Measurements from ENCODE around the gene SMARCD1. TPM values are rescaled to one million over a fixed set of nuclear protein-coding genes. Genes with fewer than 3 reads are reported as not detected.

SMARCD1 gene
- total and polyA plus RNA-seq, 4 donors = 4.6 to 24.4 (median 15.3) TPM

GRCh38 chr12:50059440-50060119 is 25.6 kb upstream of the SMARCD1 start (continued):
- TF ChIP-seq TAF1 (conservative IDR thresholded peaks at IDR 0.05) (no peak), FOXA2 (IDR thresholded peaks at IDR 0.05) (no peak), EGR1 (IDR thresholded peaks at IDR 0.05; ENCODE audit: low read depth in 2 of 2) (no peak)

GRCh38 chr12:50060120-50060468 is 25.0 kb upstream of the SMARCD1 start:
- Histone ChIP-seq H3K4me3 (ENCODE audit: low read depth in 1 of 3, low read length in 3 of 3) (no peak overlapping the region), H3K4me1 (ENCODE audit: control insufficient read depth in 4 of 4, insufficient read depth in 4 of 4, low read length in 3 of 4) (peaks cover 7 to 20% (median 10%) of the 10 kb centered on the region in 4 donors), H3K9ac (ENCODE audit: low read depth in 1 of 2, low read length in 2 of 2) (no peak overlapping the region), H3K27ac (ENCODE audit: low read depth in 1 of 2, low read length in 2 of 2) (no peak overlapping the region), H3K27me3 (ENCODE audit: control insufficient read depth in 4 of 4, insufficient read depth in 4 of 4, low read length in 3 of 4) (peaks cover 0 to 2% (median 0%) of the 10 kb centered on the region in 4 donors), H3K9me3 (ENCODE audit: control insufficient read depth in 4 of 4, low read length in 3 of 4) (no peaks in the 10 kb centered on the region), H3K36me3 (ENCODE audit: control insufficient read depth in 4 of 4, insufficient read depth in 3 of 4, low read depth in 1 of 4, low read length in 3 of 4) (no peaks in the 10 kb centered on the region)
- DNase-seq (ENCODE audit: low spot score) = no peak
- WGBS = 68% methylated on average over 4 of the region's 4 CpGs
- TF ChIP-seq HNF4G (IDR thresholded peaks at IDR 0.05) = no peak
- no peak for TF ChIP-seq NR2F2 (IDR thresholded peaks at IDR 0.05)
- no peak for TF ChIP-seq CTCF (IDR thresholded peaks at IDR 0.05; ENCODE audit: low read depth, low read length, missing input control)
- TF ChIP-seq TAF1 (conservative IDR thresholded peaks at IDR 0.05) = no peak
- TF ChIP-seq JUND (IDR thresholded peaks at IDR 0.05) = no peak
- TF ChIP-seq ATF3 (IDR thresholded peaks at IDR 0.05) = no peak
- no peak for TF ChIP-seq HNF4A (conservative IDR thresholded peaks at IDR 0.05)
- TF ChIP-seq ZBTB33 (IDR thresholded peaks at IDR 0.05) = no peak
- TF ChIP-seq MAX (IDR thresholded peaks at IDR 0.05) = no peak
- TF ChIP-seq FOXA1 (IDR thresholded peaks at IDR 0.05) = no peak
- TF ChIP-seq GABPA (IDR thresholded peaks at IDR 0.05 in 1 of 2, conservative IDR thresholded peaks at IDR 0.05 in 1 of 2) = no peak

GRCh38 chr12:50061171-50061570 is 24.0 kb upstream of the SMARCD1 start:
- H3K4me3 ChIP-seq (ENCODE audit: low read depth in 1 of 3, low read length in 3 of 3) = no peak overlapping the region
- peaks cover 3 to 15% (median 9%) of the 10 kb centered on the region in 4 donors for H3K4me1 ChIP-seq (ENCODE audit: control insufficient read depth in 4 of 4, insufficient read depth in 4 of 4, low read length in 3 of 4)
- WGBS = 77% methylated on average over 2 of the region's 2 CpGs
- H3K36me3 ChIP-seq (ENCODE audit: control insufficient read depth in 4 of 4, insufficient read depth in 3 of 4, low read depth in 1 of 4, low read length in 3 of 4) = no peaks in the 10 kb centered on the region
- H3K27me3 ChIP-seq (ENCODE audit: control insufficient read depth in 4 of 4, insufficient read depth in 4 of 4, low read length in 3 of 4) = peaks cover 0 to 2% (median 0%) of the 10 kb centered on the region in 4 donors
- no peak overlapping the region for H3K27ac ChIP-seq (ENCODE audit: low read depth in 1 of 2, low read length in 2 of 2)
- H3K9ac ChIP-seq (ENCODE audit: low read depth in 1 of 2, low read length in 2 of 2) = no peak overlapping the region
- DNase-seq (ENCODE audit: low spot score) = no peak
- H3K9me3 ChIP-seq (ENCODE audit: control insufficient read depth in 4 of 4, low read length in 3 of 4) = no peaks in the 10 kb centered on the region
- TF ChIP-seq FOXA2 (IDR thresholded peaks at IDR 0.05) = no peak
- no peak for TF ChIP-seq REST (IDR thresholded peaks at IDR 0.05)
- no peak for TF ChIP-seq ATF3 (IDR thresholded peaks at IDR 0.05)
- no peak for TF ChIP-seq NR2F2 (IDR thresholded peaks at IDR 0.05)
- no peak for TF ChIP-seq HNF4G (IDR thresholded peaks at IDR 0.05)
- no peak for TF ChIP-seq CTCF (IDR thresholded peaks at IDR 0.05; ENCODE audit: low read depth, low read length, missing input control)
- no peak for TF ChIP-seq SP1 (IDR thresholded peaks at IDR 0.05)
- TF ChIP-seq RAD21 (IDR thresholded peaks at IDR 0.05) = no peak
- TF ChIP-seq YY1 (IDR thresholded peaks at IDR 0.05) = no peak
- TF ChIP-seq RXRA (IDR thresholded peaks at IDR 0.05) = no peak
